Erythroblast (primary cell): ENCODE measurements around the gene CRY2.

Experiments used
- GATA1 ChIP-seq: IDR thresholded peaks from 2 replicates; pipeline ENCODE4 v1.6.1; 2011; ENCODE audit warnings: low read depth, mild to moderate bottlenecking, control low read depth, low read length, moderate library complexity
- POLR2A ChIP-seq: IDR thresholded peaks from 2 replicates; pipeline ENCODE4 v1.6.1; 2011; ENCODE audit warnings: mild to moderate bottlenecking, low read length

- TF ChIP-seq POLR2A = no peak
- TF ChIP-seq GATA1 = no peak
Measured at GRCh38 chr11:45810431-45811108, 36.7 kb upstream of the CRY2 start.
